ENCODE results near the gene EID3.
"Not testable (repeated sequence)": the region's sequence is repeated elsewhere in the genome, so short reads cannot be mapped to it uniquely, and the experiment has no call there.

EID3 gene

GRCh38 chr12:104303538-104304151 lies at the start of gene EID3:
Gene EID3, plus strand, starts transcription at chr12:104303739. Its CDS starts 196 bp downstream, at chr12:104303935.
- FAIRE-seq (no peak), DNase-seq (ENCODE audit: insufficient read length, low spot score) (no peak)

GRCh38 chr12:104257913-104258472 lies 45.5 kb upstream of the EID3 start:
- no peak for DNase-seq (ENCODE audit: insufficient read length, low spot score)
- no peak for FAIRE-seq

GRCh38 chr12:104258476-104259067 lies 45.0 kb upstream of the EID3 start:
- no peak for FAIRE-seq
- no peak for DNase-seq (ENCODE audit: insufficient read length, low spot score)

DNA sequence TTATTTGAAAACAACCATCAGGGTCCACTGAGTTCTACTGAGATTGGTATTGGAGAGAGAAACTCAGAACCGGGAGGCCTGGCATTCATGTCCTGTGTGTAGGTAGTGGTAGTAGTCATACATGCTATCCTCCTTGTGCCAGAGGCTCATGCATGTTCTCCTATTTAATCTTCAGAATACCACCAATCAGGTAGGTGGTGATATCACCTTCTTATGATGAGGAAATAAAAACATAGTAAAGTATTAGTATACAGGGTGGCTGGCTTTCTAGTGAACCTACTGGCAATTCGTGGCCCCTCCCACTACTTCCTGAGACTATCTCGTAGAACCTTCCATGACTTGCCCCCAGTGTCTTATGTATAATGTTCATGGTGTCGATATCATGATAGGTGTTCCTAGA lies 40.5 kb upstream of the EID3 start:
- no peak for FAIRE-seq
- DNase-seq (ENCODE audit: insufficient read length, low spot score), result no peak

DNA sequence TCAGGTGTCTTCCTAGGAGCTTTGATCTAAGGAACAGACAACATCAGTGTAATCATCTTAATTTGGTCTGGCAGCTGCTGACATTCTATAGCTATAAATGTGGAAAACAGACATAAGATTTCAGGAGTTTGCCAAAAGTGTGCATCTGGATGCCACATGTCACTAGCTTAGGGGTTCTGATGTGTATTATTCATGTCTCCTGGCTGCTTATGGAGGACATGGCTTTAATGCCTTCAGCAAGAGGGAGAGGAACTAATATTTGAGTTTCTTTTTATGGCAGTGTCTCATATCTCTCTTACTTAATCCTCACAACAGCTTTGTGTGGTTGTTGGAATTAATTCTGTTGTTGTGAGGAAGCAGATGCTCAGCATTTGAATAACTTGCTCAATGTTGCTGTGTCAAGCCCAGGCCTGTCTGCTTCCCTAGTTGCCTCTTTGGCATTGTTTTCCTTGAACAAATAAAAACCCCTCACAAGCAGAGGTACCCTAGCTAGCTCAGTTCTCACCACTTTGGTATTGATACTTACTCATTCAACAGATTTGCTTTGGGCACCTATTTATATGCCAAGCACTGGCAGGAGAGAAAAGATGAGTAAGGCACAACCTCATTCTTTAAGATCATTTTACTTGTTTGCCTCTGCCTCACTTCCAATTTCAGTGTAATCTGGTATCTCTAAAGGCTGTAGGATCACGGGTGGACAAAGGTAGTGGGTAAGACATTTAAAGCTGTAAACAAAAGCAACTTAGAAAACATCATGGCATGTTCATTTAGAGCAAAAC lies 39.8 kb upstream of the EID3 start:
- FAIRE-seq (no peak), DNase-seq (ENCODE audit: insufficient read length, low spot score) (no peak)

DNA sequence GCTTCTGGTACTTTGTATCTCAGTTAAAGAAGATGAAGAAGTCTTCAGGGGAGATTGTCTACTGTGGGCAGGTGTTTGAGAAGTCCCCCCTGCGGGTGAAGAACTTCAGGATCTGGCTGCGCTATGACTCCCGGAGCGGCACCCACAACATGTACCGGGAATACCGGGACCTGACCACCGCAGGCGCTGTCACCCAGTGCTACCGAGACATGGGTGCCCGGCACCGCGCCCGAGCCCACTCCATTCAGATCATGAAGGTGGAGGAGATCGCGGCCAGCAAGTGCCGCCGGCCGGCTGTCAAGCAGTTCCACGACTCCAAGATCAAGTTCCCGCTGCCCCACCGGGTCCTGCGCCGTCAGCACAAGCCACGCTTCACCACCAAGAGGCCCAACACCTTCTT lies 38.1 kb upstream of the EID3 start:
- not testable (repeated sequence) for FAIRE-seq; DNase-seq (ENCODE audit: insufficient read length, low spot score)

DNA sequence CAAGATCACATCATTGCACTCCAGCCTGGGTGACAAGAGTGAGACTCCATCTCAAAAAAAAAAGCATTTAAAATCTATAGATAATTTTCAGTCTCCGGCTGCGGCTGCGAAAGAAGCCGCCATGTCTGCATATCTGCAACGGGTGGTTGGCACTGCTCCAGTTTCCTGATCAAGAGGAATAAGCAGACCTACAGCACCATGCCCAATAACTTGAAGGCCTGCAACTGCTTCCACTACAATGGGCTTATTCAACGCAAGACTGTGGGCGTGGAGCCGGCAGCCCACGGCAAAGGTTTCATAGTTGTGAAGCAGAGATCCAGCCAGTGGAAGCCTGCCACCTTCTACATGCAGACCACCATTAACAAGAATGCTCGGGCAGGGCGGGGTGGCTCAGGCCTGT lies 30.6 kb upstream of the EID3 start:
- no peak for DNase-seq (ENCODE audit: insufficient read length, low spot score)
- FAIRE-seq, result no peak

DNA sequence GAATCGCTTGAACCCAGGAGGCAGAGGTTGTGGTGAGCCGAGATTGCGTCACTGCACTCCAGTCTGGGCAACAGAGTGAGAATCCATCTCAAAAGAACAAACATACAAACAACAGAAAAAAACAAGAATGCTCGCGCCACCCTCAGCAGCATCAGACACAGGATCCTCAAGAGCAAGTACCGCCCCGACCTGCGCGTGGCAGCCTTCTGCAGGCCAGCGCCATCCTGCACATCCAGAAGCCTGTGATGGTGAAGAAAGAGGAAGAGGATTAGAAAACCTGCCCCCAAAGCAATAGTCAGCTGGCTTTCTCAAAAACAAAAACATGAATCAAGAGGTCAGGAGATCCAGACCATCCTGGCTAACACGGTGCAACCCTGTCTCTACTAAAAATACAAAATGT lies 30.0 kb upstream of the EID3 start:
- DNase-seq (ENCODE audit: insufficient read length, low spot score) (no peak), FAIRE-seq (no peak)

DNA sequence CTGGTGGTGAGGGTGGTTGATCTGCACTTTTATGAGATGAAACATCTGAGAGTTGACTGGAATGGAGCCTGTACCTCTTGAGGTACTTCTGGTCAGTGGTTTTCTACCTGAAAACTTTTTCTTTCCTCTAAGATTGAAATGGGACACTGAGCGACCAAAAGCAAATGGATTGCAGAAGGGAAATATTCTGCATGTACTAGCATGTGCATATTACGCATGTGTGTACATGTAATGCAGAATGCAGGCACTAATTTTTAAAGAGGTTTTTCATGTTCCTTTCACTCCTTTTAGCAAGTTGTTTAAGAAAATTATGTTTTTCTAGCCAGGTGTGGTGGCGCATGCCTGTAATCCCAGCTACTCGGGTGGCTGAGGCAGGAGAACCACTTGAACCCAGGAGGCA lies 28.7 kb upstream of the EID3 start:
- no peak for FAIRE-seq
- DNase-seq (ENCODE audit: insufficient read length, low spot score), result no peak

- DNase-seq (ENCODE audit: insufficient read length, low spot score), result no peak
- no peak for FAIRE-seq
Observed at GRCh38 chr12:104275689-104276088, 27.9 kb upstream of the EID3 start.

- DNase-seq (ENCODE audit: insufficient read length, low spot score), result no peak
- no peak for FAIRE-seq
Observed at GRCh38 chr12:104276273-104277131, 27.0 kb upstream of the EID3 start.

DNA sequence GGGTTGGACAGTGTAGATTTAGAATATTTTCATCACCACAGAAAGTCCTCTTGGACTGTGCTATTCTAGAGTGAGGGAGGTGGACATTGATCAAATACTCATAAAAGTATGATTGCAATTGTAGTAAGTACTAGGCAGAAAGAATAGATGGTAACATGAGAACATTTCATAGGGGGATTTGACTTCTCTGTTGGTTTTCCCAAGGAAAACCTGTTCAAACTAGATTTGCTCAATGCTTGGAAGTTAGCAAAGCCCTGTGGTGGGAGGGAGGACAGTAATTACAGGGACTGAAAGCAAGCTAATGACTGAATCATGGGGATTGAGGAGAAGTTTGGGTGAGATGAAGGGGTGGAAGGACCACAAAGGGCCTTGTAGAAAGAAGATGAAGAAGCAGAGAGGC lies 24.4 kb upstream of the EID3 start:
- DNase-seq (ENCODE audit: insufficient read length, low spot score), result no peak
- FAIRE-seq, result no peak

- FAIRE-seq (no peak), DNase-seq (ENCODE audit: insufficient read length, low spot score) (no peak)
Observed at GRCh38 chr12:104280111-104280510, 23.4 kb upstream of the EID3 start.

DNA sequence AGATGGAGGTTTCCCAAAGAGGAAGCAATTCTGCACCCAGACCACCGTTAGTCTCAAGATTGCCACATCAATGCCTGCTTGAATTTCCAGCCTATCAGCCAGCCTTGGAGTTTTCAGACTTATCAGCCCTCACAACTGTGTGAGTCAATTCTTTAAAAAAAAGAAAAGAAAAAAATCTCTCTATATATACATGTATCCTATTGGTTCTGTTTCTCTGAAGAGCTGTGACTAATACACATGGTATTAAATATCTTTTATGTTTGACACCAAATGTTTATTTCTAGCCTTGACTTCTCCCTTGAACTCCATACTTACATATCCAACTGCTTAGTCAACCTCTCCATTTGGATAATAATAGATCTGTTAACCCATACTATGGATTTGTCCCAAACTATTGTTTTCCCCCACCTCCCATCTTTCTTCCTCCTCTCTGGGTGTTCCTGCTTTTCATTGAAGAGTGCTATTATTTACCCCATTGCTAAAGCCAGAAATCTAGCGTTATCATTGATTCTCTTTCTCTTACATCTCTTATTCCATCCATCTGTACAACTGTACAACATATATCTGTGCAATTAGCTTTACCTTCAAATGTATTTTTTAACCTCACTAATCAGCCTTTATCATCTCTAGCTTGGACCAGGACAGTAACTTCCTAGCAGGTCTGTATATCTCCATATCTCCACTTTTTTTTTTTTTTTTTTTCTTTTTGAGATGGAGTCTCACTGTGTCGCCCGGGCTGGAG lies 22.7 kb upstream of the EID3 start:
- FAIRE-seq (no peak), DNase-seq (ENCODE audit: insufficient read length, low spot score) (peak; percentile 68)

GRCh38 chr12:104281636-104282035 lies 21.9 kb upstream of the EID3 start:
- DNase-seq (ENCODE audit: insufficient read length, low spot score), result no peak
- FAIRE-seq, result no peak

GRCh38 chr12:104282109-104282508 lies 21.4 kb upstream of the EID3 start:
- no peak for FAIRE-seq
- no peak for DNase-seq (ENCODE audit: insufficient read length, low spot score)

DNA sequence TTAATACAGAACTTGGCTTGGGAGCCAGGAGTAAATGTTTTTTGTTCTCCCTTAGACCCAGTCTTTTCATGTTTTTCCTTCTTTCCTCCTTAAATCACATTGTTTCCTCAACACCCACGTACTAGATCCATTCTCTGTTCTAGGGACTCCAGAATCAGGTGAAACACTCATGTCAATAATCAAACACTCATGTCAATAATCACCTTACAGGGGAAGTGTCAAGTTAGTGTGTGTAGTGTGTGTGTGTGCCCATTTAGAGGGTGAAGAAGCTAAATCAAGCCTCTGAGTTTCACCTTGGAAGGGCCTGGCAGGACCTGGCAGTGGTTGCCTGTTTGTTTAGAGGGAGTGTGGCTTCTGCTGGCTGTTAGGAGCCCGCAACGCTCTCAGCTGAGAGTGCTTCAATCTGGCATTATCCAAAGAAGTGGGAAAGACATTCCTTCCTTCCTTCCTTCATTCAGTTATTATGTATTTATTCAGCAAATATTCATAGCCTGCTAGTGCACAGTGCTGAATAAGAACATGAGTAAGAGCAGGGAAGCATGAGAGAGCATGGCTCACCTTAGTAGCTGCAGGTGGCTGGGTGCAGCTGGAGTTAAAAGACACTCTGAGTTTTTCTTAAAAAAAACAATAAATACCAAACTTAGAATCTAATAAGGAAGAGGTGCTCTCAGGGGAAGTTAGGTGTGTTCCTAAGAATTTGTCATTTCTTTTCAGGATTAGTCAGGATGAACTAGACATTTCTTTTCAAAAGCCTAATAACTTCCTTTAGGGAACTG lies 17.6 kb upstream of the EID3 start:
- DNase-seq (ENCODE audit: insufficient read length, low spot score) (no peak), FAIRE-seq (no peak)

DNA sequence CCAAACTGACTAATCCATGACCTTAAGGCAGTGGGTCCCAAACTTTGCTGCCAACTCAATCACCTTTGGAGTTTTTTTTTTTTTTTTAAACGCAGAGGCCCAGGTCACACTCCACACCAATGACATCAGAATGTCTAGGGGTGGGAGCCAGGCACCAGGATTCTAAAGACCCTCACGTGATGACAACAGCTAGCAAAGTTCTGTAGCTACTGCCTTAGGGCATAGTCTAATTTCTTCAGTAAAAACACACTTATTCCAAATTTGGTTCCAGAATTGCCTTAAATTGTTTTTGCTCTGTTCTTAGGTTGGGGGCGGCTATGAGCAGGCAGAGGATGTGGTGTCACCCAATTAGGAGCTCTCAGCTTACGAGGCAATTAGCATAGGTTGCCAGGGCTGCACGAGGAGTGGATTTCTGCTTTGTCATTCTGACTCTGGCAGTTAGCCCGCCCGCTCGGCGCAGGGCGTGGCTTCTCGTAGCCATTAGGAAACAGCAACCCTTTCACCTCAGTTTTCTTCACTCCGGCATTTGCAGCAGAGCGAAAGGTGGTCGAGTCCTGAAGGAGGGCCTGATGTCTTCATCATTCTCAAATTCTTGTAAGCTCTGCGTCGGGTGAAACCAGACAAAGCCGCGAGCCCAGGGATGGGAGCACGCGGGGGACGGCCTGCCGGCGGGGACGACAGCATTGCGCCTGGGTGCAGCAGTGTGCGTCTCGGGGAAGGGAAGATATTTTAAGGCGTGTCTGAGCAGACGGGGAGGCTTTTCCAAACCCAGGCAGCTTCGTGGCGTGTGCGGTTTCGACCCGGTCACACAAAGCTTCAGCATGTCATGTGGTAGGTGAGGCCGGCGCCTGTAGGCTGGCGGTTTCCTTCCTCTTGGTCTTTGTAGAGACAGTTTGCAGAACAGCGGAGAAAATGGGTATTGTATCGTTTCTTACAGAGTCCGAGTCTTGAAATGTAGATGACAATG lies 16.7 kb upstream of the EID3 start:
- FAIRE-seq (peak; percentile 57), DNase-seq (ENCODE audit: insufficient read length, low spot score) (peak; percentile 85)

Data from HTR-8/SVneo (cell line).